ENCODE measurements around the gene PLXNB1. TPM values are rescaled to one million over a fixed set of nuclear protein-coding genes. Genes with fewer than 3 reads are reported as not detected.

PLXNB1 gene
- total RNA-seq, 1 experiment from 2014 or later, result 24.6 TPM

DNA sequence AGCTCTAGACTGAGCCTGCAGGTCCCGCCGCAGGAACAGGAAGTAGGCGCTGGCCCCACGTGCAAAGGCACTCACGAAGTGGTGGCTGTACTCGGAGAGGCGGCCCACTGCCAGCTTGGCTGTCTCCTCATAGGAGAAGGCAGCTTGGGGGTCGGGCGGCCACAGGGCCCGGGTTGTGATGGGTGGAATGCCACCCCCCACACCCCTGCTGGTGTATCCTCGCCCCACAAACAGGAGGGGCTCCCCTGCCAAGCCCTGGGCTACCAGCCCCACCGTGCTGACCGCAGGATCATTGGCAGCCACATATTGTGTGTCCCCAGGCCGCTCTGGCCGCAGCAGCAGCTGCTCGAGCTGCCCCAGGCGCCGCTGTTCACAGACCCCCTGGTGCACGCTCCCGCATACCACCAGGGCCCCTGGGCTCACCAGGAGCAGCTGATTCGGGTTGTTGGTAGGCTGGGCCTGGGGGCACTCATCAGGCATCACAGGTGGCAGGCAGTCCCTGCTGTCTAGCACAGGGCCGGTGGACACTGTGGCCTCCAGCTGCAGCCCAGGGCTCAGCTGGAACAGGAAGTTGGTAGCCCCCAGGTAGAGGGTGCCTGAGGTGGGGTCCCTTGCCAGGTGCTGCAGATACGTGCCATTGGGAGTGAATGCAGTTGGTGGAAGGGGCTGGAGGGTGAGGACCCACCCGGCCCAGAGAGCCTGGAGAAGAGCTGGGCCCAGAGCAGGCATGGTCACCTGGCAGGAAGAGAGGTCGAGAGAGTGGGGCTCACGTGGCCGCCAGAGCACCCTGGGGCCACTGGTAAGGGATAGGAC lies 5.8 kb downstream of the PLXNB1 start:
- TF ChIP-seq CTCF (conservative IDR thresholded peaks at IDR 0.05; ENCODE audit: low read depth, low read length) (no peak), EZH2 (IDR thresholded peaks at IDR 0.05; ENCODE audit: borderline replicate concordance, low read depth, low read length, poor library complexity, severe bottlenecking) (no peak)
- POLR2A ChIA-PET (ENCODE audit: low non-redundant PET), result no interaction called here

DNA sequence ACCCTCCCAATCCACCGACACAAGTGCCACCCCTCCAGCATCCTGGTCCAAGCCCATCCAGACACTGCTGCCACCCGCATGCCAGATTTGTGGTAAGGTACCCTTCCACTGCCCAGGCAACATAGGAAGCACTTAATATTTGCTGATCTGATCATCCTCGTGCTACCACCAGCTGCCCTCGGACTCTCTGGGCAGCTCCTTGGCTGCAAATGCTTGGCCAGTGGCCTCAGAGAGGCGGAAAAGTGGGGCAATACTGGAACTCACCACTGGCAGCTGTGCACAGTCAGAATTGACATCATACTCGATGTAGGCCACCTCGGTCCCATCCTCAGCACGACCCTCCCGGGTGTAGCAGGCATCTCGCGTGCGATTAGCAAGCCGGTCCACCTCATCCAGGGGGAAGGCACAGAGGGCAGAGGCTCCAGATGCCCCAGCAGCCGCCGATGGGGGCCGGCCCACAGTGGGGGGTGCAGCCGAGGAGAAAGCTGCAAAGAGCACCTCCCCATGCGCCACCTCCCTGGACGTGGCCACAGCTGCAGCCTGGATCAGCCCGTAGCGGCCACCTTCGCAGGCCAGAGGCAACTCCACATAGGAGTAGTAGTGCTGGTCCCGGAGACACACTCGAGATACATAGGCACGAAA lies 6.5 kb downstream of the PLXNB1 start:
- CTCF ChIA-PET, result no interaction called here
- no peak overlapping the region for H3K27ac ChIP-seq (ENCODE audit: low read depth, low read length, poor library complexity, severe bottlenecking)
- no TSS peak for BruUV-seq (replicated peaks)
- no peaks in the 10 kb centered on the region for H3K9me3 ChIP-seq (ENCODE audit: low read depth, low read length, poor library complexity, severe bottlenecking)
- POLR2A ChIA-PET (ENCODE audit: low non-redundant PET), result no interaction called here
- TF ChIP-seq EZH2 (IDR thresholded peaks at IDR 0.05; ENCODE audit: borderline replicate concordance, low read depth, low read length, poor library complexity, severe bottlenecking), result no peak
- no peak for TF ChIP-seq CTCF (conservative IDR thresholded peaks at IDR 0.05; ENCODE audit: low read depth, low read length)
- H3K36me3 ChIP-seq (ENCODE audit: insufficient read depth, low read length, poor library complexity, severe bottlenecking), result no peaks in the 10 kb centered on the region
- intact Hi-C loops (cut with micrococcal nuclease; ENCODE audit: unreplicated experiment), result no loop called here
- H3K27me3 ChIP-seq (replicated peaks; ENCODE audit: insufficient read depth, low read depth, low read length, poor library complexity), result no peaks in the 10 kb centered on the region
- no peak overlapping the region for H3K4me3 ChIP-seq (ENCODE audit: low read depth, low read length, poor library complexity, severe bottlenecking)
- no peak for DNase-seq (ENCODE audit: low spot score)
- H3K4me1 ChIP-seq (ENCODE audit: insufficient read depth, low read length, poor library complexity, severe bottlenecking), result peaks cover 6% of the 10 kb centered on the region

More for the DNA sequence above, 5.8 kb downstream of the PLXNB1 start:
- no TSS peak for BruUV-seq (replicated peaks)
- Histone ChIP-seq H3K27me3 (replicated peaks; ENCODE audit: insufficient read depth, low read depth, low read length, poor library complexity) (no peaks in the 10 kb centered on the region), H3K9me3 (ENCODE audit: low read depth, low read length, poor library complexity, severe bottlenecking) (no peaks in the 10 kb centered on the region), H3K4me1 (ENCODE audit: insufficient read depth, low read length, poor library complexity, severe bottlenecking) (peaks cover 7% of the 10 kb centered on the region), H3K4me3 (ENCODE audit: low read depth, low read length, poor library complexity, severe bottlenecking) (no peak overlapping the region), H3K27ac (ENCODE audit: low read depth, low read length, poor library complexity, severe bottlenecking) (no peak overlapping the region), H3K36me3 (ENCODE audit: insufficient read depth, low read length, poor library complexity, severe bottlenecking) (no peaks in the 10 kb centered on the region)
- intact Hi-C loops (cut with micrococcal nuclease; ENCODE audit: unreplicated experiment), result no loop called here
- CTCF ChIA-PET, result no interaction called here
- DNase-seq (ENCODE audit: low spot score), result no peak

DNA sequence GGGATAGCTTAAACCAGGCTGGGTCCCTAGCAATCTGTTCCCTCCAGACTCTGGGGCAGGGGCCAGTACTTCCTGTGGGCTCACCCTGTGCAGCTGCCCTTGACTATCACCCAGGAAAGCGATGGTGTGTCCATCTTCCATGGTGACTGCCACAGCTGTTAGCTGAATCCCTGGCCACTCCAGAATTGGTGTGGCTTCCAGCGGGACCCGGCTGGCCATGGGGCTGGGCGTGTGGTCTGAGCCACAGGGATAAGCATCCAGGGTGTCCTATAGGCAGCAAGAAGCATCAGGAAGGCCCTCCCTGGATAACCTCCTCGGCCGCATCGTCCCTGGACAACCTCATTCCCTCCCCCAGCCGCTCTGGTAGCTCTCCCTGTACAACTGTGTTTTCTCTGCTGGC lies 7.2 kb downstream of the PLXNB1 start:
- no peak for DNase-seq (ENCODE audit: low spot score)
- Histone ChIP-seq H3K27me3 (replicated peaks; ENCODE audit: insufficient read depth, low read depth, low read length, poor library complexity) (no peaks in the 10 kb centered on the region), H3K4me3 (ENCODE audit: low read depth, low read length, poor library complexity, severe bottlenecking) (no peak overlapping the region), H3K27ac (ENCODE audit: low read depth, low read length, poor library complexity, severe bottlenecking) (no peak overlapping the region), H3K4me1 (ENCODE audit: insufficient read depth, low read length, poor library complexity, severe bottlenecking) (no peaks in the 10 kb centered on the region), H3K36me3 (ENCODE audit: insufficient read depth, low read length, poor library complexity, severe bottlenecking) (no peaks in the 10 kb centered on the region), H3K9me3 (ENCODE audit: low read depth, low read length, poor library complexity, severe bottlenecking) (no peaks in the 10 kb centered on the region)
- TF ChIP-seq EZH2 (IDR thresholded peaks at IDR 0.05; ENCODE audit: borderline replicate concordance, low read depth, low read length, poor library complexity, severe bottlenecking), result no peak
- TF ChIP-seq CTCF (conservative IDR thresholded peaks at IDR 0.05; ENCODE audit: low read depth, low read length), result no peak
- ChIA-PET POLR2A (ENCODE audit: low non-redundant PET) (no interaction called here), CTCF (no interaction called here)
- intact Hi-C loops (cut with micrococcal nuclease; ENCODE audit: unreplicated experiment), result no loop called here
- BruUV-seq (replicated peaks), result no TSS peak
